ENCODE data around the gene GTF2F1.

The GTF2F1 gene

GRCh38 chr19:6421075-6422014 is 28.4 kb upstream of the GTF2F1 start:
- no peak for TF ChIP-seq CTCF (IDR thresholded peaks at IDR 0.05)
- intact Hi-C loops (cut with DNase I; ENCODE audit: low total_unique reads), result no loop called here
- no peaks in the 10 kb centered on the region for H3K9me3 ChIP-seq
- H3K4me1 ChIP-seq, result peaks cover 0 to 35% (median 27%) of the 10 kb centered on the region in 4 donors
- peaks cover 35 to 58% (median 57%) of the 10 kb centered on the region in 3 donors for H3K36me3 ChIP-seq
- no peak for DNase-seq
- no peaks in the 10 kb centered on the region for H3K27me3 ChIP-seq
- H3K27ac ChIP-seq, result no peak overlapping the region
- H3K4me3 ChIP-seq, result no peak overlapping the region

GRCh38 chr19:6418562-6418932 is 25.6 kb upstream of the GTF2F1 start:
- intact Hi-C loops (cut with DNase I; ENCODE audit: low total_unique reads), result no loop called here
- H3K27ac ChIP-seq, result no peak overlapping the region
- H3K27me3 ChIP-seq, result no peaks in the 10 kb centered on the region
- TF ChIP-seq CTCF (IDR thresholded peaks at IDR 0.05), result no peak
- no peak for DNase-seq
- no peak overlapping the region for H3K4me3 ChIP-seq
- no peaks in the 10 kb centered on the region for H3K9me3 ChIP-seq
- H3K4me1 ChIP-seq, result peaks cover 0 to 27% (median 21%) of the 10 kb centered on the region in 4 donors
- H3K36me3 ChIP-seq, result peaks cover 60 to 86% (median 83%) of the 10 kb centered on the region in 3 donors

GRCh38 chr19:6417713-6418561 is 25.0 kb upstream of the GTF2F1 start:
- peaks cover 0 to 20% (median 15%) of the 10 kb centered on the region in 4 donors for H3K4me1 ChIP-seq
- no peak overlapping the region for H3K27ac ChIP-seq
- intact Hi-C loops (cut with DNase I; ENCODE audit: low total_unique reads), result no loop called here
- no peaks in the 10 kb centered on the region for H3K9me3 ChIP-seq
- H3K36me3 ChIP-seq, result peaks cover 60 to 90% (median 83%) of the 10 kb centered on the region in 3 donors
- H3K4me3 ChIP-seq, result no peak overlapping the region
- no peaks in the 10 kb centered on the region for H3K27me3 ChIP-seq
- no peak for DNase-seq
- no peak for TF ChIP-seq CTCF (IDR thresholded peaks at IDR 0.05)

GRCh38 chr19:6416658-6417405 is 23.9 kb upstream of the GTF2F1 start:
- Histone ChIP-seq H3K27me3 (no peaks in the 10 kb centered on the region), H3K36me3 (peaks cover 60 to 86% (median 81%) of the 10 kb centered on the region in 3 donors), H3K9me3 (no peaks in the 10 kb centered on the region), H3K27ac (no peak overlapping the region), H3K4me1 (peaks cover 0 to 9% (median 5%) of the 10 kb centered on the region in 4 donors), H3K4me3 (no peak overlapping the region)
- TF ChIP-seq CTCF (IDR thresholded peaks at IDR 0.05), result no peak
- DNase-seq, result no peak
- intact Hi-C loops (cut with DNase I; ENCODE audit: low total_unique reads), result no loop called here

GRCh38 chr19:6415591-6416190 is 22.7 kb upstream of the GTF2F1 start:
- no peaks in the 10 kb centered on the region for H3K4me1 ChIP-seq
- H3K36me3 ChIP-seq, result peaks cover 60 to 74% (median 69%) of the 10 kb centered on the region in 3 donors
- intact Hi-C loops (cut with DNase I; ENCODE audit: low total_unique reads), result no loop called here
- no peak for TF ChIP-seq CTCF (IDR thresholded peaks at IDR 0.05)
- H3K4me3 ChIP-seq, result no peak overlapping the region
- no peak overlapping the region for H3K27ac ChIP-seq
- H3K27me3 ChIP-seq, result no peaks in the 10 kb centered on the region
- no peaks in the 10 kb centered on the region for H3K9me3 ChIP-seq
- DNase-seq, result no peak

Measured in tibial artery (tissue), 4 donors.